ENCODE measurements around the gene PAM.

PAM gene

DNA sequence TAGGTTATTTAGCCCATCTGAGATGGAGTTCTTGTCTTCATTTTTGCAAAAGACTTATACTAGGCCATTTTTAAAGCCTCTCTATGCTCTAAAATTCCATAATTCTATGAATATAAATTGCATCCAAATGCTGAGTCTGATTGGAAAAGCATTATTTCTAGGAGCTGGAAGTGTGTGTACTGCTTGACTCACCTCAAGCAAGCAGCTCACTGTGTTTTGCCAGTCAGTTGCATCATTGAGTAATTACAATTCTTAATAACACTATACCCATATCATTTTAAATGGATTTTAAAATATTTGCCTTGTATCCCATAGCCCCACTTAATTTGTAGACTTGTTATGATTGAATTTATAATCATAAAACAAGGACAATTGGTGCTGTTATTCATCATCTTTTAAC, 161.0 kb downstream of the PAM start:
- intact Hi-C loops (cut with DNase I): no loop called here
- DNase-seq: no peak

DNA sequence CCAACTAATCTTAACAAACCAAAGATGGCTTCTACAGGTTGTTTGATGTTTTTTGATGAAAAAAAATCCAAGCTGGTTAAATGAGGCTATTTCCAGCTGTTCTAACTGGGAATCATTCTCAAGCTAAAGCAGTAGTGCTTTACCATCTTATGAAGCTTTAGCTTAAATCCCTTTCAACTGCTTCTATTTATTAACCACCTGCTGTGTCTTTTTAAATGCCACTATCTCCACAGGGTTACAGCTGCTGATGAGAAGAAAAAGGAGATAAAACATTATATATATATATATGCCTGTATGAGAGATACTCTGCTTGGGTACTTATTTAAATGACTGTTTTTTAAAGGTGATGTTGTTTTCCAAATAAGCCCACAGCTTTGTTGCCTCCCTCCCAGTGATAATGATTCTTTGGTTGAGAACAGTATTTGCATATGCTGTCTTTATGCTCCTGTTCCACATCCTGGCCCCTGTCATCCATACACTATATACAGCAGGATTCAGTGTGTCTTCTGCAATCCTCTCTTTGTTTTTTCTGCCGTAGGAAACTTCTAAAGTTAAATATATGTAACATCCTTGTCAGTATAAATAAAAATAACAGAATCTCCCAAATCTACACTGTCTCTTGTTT, 164.0 kb downstream of the PAM start:
- no peak for DNase-seq

DNA sequence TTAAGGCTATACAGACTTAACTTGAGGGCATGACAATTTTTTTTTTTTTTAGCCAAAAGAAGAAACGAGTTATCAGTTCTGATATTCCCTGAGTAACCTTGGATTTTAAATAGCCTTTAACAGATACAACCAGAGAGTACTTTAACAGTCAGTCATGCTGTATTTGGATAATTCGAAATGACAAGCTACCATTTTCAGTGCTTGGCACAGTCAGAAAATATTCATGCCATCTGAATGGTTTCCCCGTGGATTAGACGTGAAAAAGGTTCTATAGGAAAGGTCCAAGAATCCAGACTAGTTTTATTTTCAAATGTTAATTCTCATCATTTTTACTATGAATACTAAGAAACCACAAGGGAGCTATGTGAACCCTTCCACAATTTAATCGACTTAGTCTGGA, 165.7 kb downstream of the PAM start:
- intact Hi-C loops (cut with DNase I): no loop called here
- DNase-seq: no peak

More for the DNA sequence above, 164.0 kb downstream of the PAM start:
- intact Hi-C loops (cut with DNase I): no loop called here

GRCh38 chr5:102921341-102922044, 166.4 kb downstream of the PAM start:
- intact Hi-C loops (cut with DNase I): no loop called here
- DNase-seq: no peak

DNA sequence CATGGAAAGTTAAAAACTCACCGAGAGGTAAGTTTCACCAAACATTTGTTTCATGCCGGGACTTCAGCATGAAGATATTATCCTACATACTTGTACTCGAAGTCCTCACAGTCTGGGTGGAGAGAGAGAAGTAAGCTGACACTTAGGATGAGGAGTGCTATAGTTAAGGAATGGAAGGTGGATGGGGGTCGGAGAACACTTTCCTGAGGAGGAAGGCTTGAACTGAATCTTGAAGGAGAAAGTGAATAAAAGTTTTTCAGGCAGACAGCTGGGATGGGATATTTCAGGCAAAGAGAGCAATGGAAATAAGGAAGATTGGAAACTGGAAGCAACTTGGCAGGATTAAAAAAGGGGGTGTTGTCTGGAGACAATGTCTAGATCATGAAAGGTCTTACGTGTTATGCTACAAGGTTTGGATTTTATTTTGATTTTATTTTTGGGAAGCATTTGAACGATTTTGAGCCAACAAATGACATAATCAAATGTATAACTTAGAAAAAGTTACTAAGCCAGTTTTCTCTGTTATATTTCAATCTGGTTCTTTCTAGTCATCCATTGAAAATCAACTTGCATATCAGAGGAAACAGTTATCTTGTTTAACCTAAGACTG, 167.1 kb downstream of the PAM start:
- intact Hi-C loops (cut with DNase I): no loop called here
- no peak for DNase-seq

GRCh38 chr5:102922799-102923477, 167.8 kb downstream of the PAM start:
- intact Hi-C loops (cut with DNase I): no loop called here
- no peak for DNase-seq

GRCh38 chr5:102924963-102925362, 169.9 kb downstream of the PAM start:
- DNase-seq: no peak
- intact Hi-C loops (cut with DNase I): no loop called here

DNA sequence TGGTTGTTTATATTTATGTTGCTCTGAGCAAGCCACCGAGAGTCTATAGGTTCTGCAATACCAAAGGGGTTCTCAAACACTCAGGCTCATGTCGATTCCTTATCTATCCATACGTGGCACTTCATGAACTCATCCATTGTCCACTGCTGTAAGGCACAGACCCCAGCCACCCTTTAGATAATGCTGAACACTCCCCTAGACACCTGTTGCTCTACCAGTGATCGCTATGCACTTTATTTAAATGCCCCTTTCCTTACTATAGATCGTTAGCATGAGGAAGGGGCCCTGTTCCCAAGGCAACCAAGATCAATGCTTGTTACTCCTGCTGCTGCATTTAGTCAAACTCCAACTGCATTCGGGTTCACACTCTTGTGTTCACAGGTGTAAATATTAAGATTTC, 171.9 kb downstream of the PAM start:
- DNase-seq: no peak
- intact Hi-C loops (cut with DNase I): no loop called here

GRCh38 chr5:102930244-102930643, 175.1 kb downstream of the PAM start:
- no peak for DNase-seq
- intact Hi-C loops (cut with DNase I): no loop called here

DNA sequence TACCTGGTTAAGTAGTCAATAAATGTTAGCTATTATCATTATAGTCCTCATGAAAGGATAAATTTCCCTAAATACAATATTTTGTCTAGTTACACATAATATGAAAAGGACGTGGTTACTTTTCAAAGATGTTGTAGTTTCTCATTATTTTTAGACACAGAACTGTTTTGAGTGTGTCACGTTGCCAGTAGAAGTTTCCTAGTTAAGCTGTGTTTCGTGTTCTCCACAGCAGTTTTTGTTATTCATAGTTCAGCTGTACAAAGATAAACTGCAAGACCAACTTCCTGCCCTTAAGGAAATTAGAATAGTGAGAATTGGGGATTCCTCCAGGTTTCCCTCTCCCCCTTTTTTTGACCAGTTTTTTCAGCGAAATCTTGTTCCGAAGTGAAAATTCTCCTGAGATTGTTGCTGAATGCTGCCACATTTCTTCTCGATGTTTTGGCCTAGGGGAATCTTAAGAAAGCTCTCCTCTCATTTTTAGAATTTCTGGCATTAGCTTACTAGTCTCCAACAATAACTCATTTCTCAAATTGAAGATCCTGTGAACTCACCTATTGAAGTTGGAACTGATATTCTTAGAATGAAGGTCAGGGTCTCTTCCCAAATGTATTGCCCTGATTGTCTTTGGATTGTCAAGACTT, 176.1 kb downstream of the PAM start:
- intact Hi-C loops (cut with DNase I): no loop called here
- no peak for DNase-seq

DNA sequence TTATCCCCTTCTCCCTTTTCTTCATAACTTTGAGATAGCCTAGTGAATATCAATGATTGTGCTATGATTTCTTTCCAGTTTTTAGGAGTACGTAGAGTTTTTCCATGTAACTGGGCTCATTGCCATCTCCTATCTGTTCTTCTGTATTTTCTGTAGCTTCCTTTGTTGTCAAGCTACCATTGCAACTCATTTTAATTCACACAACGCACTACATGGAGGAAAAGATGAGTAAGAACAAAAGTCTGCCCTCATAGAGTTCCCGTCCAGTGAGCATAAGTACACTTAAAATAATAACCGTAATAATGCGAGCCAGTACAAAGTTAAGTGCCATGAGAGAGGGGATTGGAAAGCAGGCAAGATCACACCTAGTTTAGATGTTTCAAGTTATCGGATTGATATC, 177.7 kb downstream of the PAM start:
- intact Hi-C loops (cut with DNase I): no loop called here
- no peak for DNase-seq

DNA sequence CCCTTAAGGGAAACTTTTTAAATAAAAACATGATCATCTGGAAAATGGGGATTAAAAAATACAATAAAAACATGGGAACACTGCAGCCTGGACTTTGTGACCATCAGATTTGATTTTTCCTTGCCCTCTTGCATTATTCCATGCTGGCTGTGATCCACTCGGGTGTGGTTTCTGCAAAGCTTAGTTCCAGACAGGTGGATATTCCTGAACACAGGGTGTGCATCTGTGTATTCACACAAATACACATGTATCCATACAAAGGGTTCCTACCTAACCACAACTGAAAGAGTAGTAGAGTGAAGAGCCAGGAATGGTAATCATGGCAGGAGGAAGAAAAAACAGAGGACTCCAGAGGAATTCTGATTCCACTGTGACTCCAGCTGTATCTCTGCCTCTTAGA, 178.2 kb downstream of the PAM start:
- intact Hi-C loops (cut with DNase I): no loop called here
- no peak for DNase-seq

DNA sequence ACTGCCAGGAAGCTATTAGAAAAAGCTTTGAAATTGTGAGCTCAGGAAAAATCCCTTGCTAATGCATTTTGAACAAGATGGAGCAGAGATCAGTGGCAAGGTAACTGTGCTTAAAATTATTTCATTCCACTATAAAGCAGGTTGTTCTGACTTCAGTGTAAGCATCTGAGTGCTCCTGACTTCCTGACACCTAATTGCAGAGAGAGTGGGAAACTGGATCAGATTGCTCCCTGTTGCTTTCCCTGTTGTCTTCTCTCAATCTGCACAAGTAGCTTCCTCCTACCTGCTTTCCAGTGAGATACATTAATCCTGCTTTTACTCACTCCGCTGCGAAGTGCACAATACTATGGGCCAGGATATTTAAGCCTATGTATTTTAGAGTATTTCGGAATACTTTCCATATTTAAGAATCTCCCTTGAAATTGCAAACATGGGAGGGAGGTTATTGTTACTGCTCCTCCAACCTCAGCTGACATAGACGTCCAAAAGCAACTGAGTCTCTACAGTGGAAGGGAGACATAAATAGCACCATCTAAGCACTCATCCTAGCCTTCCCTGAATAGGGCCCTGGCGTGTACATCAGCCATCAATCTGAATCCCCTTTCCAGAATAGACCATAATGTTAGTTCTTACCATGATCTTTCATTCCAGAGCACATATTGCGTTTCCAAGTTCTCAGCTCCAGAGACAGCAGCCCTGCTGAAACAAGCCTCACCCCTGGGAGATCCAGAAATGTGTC, 178.8 kb downstream of the PAM start:
- intact Hi-C loops (cut with DNase I): no loop called here
- DNase-seq: peak in 9 of 42 donors; percentile 10 to 51 (median 25)

DNA sequence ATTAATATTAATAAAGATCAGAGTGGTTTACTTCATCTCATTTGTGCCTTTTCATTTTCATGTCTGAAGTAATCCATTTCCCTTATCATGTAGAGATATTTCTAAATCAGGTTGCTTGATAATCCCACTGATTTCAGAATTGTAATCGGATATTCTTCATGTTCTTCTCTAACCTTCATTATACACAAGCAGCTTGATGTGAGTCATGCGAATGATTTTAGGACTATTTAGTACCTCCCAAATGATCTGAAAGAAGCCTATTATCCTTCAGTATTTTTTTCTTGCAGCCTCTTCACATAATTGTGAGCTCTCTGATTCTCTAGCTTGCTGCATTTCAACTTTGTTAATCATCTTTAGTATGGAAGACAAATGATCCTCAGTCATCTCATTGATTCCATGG, 182.8 kb downstream of the PAM start:
- no peak for DNase-seq
- intact Hi-C loops (cut with DNase I): no loop called here

- DNase-seq: no peak
- intact Hi-C loops (cut with DNase I): no loop called here
Observed at GRCh38 chr5:102941111-102941510, 186.0 kb downstream of the PAM start.

DNA sequence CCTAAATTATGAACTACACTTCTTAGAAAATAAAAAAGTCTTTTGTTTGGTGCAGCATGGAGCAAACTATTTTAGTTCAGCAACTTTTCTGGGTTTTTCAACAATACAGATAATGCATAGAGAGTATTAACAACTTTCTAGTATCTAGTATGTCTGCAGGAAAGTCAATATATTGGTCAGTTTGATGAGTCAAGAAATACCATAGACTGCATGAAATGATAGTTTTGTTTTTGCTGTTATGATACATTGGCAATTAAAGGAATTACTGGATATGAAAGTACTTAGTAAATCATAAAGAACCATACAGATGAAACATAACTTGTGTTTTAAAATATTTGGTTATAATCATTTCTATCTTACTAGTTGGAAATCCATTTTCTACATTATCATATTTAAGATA, 191.3 kb downstream of the PAM start:
- DNase-seq: no peak
- intact Hi-C loops (cut with DNase I): no loop called here

DNA sequence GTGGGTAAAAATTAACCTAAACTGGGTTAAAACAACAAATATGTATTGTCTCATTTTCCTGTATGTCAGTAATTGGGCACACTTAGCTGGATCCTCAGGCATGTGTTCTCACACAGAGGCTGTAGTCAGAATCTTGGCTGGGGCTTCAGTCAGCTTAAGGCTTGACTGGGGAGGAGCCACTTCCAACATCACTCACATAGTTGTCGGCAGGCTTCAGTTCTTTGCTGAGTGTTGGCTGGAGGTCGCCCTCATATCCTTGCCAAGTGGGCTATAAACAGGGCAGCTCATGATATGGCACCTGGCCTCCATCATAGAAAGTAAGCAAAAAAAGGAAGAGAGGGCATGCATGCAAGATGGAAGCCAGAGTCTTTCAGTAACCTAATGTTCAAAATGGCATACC, 191.9 kb downstream of the PAM start:
- no peak for DNase-seq
- intact Hi-C loops (cut with DNase I): no loop called here

DNA sequence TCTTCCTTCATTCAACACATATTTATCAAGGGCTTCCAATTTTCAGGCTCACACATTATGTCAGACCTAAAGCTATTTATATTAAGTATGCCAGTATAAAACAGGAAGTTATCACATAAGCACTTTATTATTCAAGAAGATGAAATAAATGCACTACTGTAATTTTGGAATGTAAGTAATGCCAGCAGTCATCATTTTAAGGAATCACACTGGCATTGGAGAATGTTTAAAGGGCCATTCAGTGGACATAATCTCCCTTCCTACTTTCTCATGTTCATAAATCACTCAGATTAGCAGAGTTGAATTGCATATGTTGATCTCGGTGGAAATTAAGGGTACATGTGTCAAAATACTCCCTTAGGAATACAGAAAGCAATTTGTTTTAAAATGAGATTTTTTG, 200.4 kb downstream of the PAM start:
- intact Hi-C loops (cut with DNase I): no loop called here
- no peak for DNase-seq

- intact Hi-C loops (cut with DNase I): no loop called here
Observed at GRCh38 chr5:102956599-102956998, 201.5 kb downstream of the PAM start.

More at GRCh38 chr5:102956599-102956998, 201.5 kb downstream of the PAM start:
- no peak for DNase-seq

Measured in head of caudate nucleus (tissue), 42 donors.